ENCODE data around the gene RSAD1. TPM values are rescaled to one million over a fixed set of nuclear protein-coding genes. Genes with fewer than 3 reads are reported as not detected.

RSAD1 gene
- total and polyA plus RNA-seq, 3 experiments from 2014 or later = 45.7 to 66.4 (median 46.8) TPM

DNA sequence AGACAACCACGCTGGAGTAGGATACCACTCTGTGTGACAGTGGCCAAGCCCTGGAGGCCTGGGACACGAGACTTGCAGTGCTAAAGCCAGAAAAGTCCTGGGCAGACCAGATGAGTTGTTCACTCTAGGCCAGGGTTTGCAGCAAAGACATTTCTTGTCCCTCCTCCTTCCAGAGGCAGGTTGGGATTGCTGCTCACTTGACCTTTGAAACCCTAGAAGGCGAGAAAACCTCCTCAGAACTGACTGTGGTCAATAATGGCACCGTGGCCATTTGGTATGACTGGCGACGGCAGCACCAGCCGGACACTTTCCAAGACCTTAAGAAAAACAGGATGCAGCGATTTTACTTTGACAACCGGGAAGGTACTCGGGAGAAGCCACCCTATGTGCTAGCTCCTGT, 44.1 kb downstream of the RSAD1 start:
- Mint-ChIP-seq H3K36me3 (no peaks in the 10 kb centered on the region), H3K4me3 (no peak overlapping the region), H3K27me3 (peaks cover 0 to 5% of the 10 kb centered on the region in 2 donors), H3K9me3 (no peaks in the 10 kb centered on the region), H3K27ac (no peak overlapping the region), H3K4me1 (no peaks in the 10 kb centered on the region)
- H3K36me3 ChIP-seq (ENCODE audit: insufficient read depth, low read length) = no peaks in the 10 kb centered on the region
- no peaks in the 10 kb centered on the region for H3K9me3 ChIP-seq (ENCODE audit: low read length)
- POLR2A ChIA-PET = no interaction called here
- no peak overlapping the region for H3K4me3 ChIP-seq (ENCODE audit: low read length)
- H3K27me3 ChIP-seq (ENCODE audit: insufficient read depth, low read length, poor library complexity, severe bottlenecking) = no peaks in the 10 kb centered on the region
- DNase-seq = no peak
- no peak overlapping the region for H3K27ac ChIP-seq (ENCODE audit: low read depth, low read length)
- CTCF ChIA-PET = no interaction called here
- H3K4me1 ChIP-seq (ENCODE audit: insufficient read depth, low read length) = no peaks in the 10 kb centered on the region

DNA sequence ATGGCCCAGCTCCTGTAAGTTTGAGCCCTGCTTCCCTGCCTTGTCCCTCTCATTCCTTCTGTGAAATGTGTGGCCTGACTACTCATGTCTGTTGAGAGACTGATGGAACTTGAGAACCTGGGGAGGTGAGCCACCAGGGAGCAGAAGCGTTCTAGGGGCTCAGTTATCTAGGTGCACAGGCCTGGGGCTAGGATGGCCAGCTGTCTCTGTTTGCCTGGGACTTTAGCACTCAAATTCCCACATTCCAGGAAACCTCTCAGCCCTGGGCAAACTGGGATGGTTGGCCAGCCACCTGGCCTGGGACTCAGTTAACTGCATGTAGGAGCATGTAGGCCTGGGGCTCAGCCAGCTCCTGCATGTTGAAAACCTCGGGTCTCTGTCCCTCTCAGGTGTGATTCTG, 44.5 kb downstream of the RSAD1 start:
- CTCF ChIA-PET = no interaction called here
- POLR2A ChIA-PET = no interaction called here
- H3K9me3 Mint-ChIP-seq = no peaks in the 10 kb centered on the region
- H3K36me3 Mint-ChIP-seq = no peaks in the 10 kb centered on the region
- no peaks in the 10 kb centered on the region for H3K4me1 Mint-ChIP-seq
- no peaks in the 10 kb centered on the region for H3K9me3 ChIP-seq (ENCODE audit: low read length)
- H3K27me3 Mint-ChIP-seq = peaks cover 2 to 5% of the 10 kb centered on the region in 2 donors
- no peaks in the 10 kb centered on the region for H3K27me3 ChIP-seq (ENCODE audit: insufficient read depth, low read length, poor library complexity, severe bottlenecking)
- H3K27ac ChIP-seq (ENCODE audit: low read depth, low read length) = no peak overlapping the region
- no peak overlapping the region for H3K4me3 ChIP-seq (ENCODE audit: low read length)
- H3K4me3 Mint-ChIP-seq = no peak overlapping the region
- no peaks in the 10 kb centered on the region for H3K36me3 ChIP-seq (ENCODE audit: insufficient read depth, low read length)
- no peak overlapping the region for H3K27ac Mint-ChIP-seq
- DNase-seq = no peak
- no peaks in the 10 kb centered on the region for H3K4me1 ChIP-seq (ENCODE audit: insufficient read depth, low read length)

DNA sequence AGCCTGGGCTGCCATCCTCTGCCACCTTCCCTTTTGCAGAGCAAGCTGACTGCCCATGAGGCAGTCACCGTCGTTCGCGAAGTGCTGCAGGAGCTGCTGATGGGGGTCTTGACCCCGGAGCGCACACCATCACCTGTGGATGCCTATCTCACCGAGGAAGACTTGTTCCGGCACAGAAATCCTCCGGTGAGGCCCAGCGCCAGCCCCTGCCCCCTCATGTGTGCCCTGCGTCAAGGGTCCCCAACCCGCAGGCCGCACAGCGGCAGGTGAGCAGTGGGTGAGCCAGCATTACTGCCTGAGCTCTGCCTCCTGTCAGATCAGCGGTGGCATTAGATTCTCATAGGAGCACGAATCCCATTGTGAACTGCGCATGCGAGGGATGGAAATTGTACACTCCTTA, 46.2 kb downstream of the RSAD1 start:
- Mint-ChIP-seq H3K27me3 (peaks cover 9 to 18% of the 10 kb centered on the region in 2 donors), H3K27ac (no peak overlapping the region), H3K4me1 (no peaks in the 10 kb centered on the region), H3K36me3 (no peaks in the 10 kb centered on the region), H3K9me3 (no peaks in the 10 kb centered on the region), H3K4me3 (no peak overlapping the region)
- CTCF ChIA-PET = no interaction called here
- H3K27ac ChIP-seq (ENCODE audit: low read depth, low read length) = no peak overlapping the region
- H3K36me3 ChIP-seq (ENCODE audit: insufficient read depth, low read length) = no peaks in the 10 kb centered on the region
- no peak for DNase-seq
- no peak overlapping the region for H3K4me3 ChIP-seq (ENCODE audit: low read length)
- H3K9me3 ChIP-seq (ENCODE audit: low read length) = no peaks in the 10 kb centered on the region
- POLR2A ChIA-PET = no interaction called here
- H3K27me3 ChIP-seq (ENCODE audit: insufficient read depth, low read length, poor library complexity, severe bottlenecking) = peaks cover 6% of the 10 kb centered on the region
- no peaks in the 10 kb centered on the region for H3K4me1 ChIP-seq (ENCODE audit: insufficient read depth, low read length)

DNA sequence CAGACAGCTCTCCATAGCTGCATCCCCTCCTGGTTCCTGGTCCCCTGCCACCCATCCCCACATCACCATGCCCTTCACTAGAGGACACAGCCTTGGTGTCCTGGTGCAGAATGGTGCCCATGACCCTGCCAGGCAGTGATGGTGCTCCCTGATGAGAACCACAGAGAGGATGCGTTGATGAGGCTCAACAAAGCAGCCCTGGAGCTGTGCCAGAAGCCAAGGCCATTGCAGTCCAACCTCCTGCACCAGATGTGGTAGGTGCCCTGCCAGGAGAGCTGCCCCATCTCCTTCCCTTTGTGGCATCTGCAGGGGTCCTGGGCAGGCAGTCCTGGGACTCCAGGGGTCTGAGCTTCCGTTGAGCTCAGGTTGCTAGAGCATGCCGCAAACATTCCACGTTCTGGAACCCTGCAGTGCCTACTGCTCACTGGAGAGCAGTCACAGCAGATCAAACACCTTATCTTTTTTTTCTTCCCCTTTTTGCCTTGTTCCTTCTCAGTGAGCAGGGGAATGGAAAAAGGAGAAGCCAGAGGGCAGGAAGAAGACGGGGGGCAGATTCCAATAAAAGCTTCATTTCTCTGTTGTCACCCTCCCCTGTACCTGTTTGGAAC, 48.6 kb downstream of the RSAD1 start:
- Histone ChIP-seq H3K4me3 (ENCODE audit: low read length) (no peak overlapping the region), H3K9me3 (ENCODE audit: low read length) (no peaks in the 10 kb centered on the region), H3K4me1 (ENCODE audit: insufficient read depth, low read length) (no peaks in the 10 kb centered on the region), H3K27ac (ENCODE audit: low read depth, low read length) (no peak overlapping the region), H3K27me3 (ENCODE audit: insufficient read depth, low read length, poor library complexity, severe bottlenecking) (peaks cover 29% of the 10 kb centered on the region), H3K36me3 (ENCODE audit: insufficient read depth, low read length) (no peaks in the 10 kb centered on the region)
- DNase-seq = no peak
- CTCF ChIA-PET = interaction anchor here (1.3 kb wide), 1 partner anchor 15 kb away, joined by 3 read pairs; no protein-coding TSS in a partner anchor
- Mint-ChIP-seq H3K4me3 (no peak overlapping the region), H3K9me3 (no peaks in the 10 kb centered on the region), H3K27me3 (peaks cover 29 to 42% of the 10 kb centered on the region in 2 donors), H3K4me1 (peaks cover 0 to 8% (median 0%) of the 10 kb centered on the region in 3 donors), H3K27ac (no peak overlapping the region), H3K36me3 (no peaks in the 10 kb centered on the region)
- POLR2A ChIA-PET = no interaction called here

DNA sequence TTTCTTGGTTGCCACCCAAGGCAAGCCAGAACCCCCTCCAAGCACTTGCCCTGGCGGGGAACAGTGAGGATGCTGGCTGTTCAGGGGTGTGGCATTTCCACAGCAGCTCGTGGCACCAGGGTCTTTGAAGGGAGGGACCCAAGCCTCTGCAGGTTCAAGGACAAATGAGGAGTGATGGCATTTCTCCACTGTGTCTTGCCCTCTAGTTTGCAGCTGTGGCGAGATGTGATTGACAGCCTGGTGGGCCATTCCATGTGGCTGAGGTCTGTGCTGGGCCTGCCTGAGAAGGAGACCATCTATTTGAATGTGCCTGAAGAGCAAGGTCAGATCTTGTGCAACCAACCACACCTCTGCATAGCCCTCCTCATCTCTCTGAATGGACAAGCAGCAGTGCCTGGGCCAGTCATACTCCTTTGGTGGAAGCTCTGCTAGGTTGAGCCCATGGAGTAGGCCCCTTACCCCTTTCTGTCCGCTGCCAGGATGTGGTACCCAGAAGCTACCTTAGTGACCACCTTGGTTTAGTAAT, 49.4 kb downstream of the RSAD1 start:
- Histone ChIP-seq H3K27ac (ENCODE audit: low read depth, low read length) (no peak overlapping the region), H3K27me3 (ENCODE audit: insufficient read depth, low read length, poor library complexity, severe bottlenecking) (peaks cover 37% of the 10 kb centered on the region), H3K4me1 (ENCODE audit: insufficient read depth, low read length) (no peaks in the 10 kb centered on the region), H3K36me3 (ENCODE audit: insufficient read depth, low read length) (no peaks in the 10 kb centered on the region), H3K4me3 (ENCODE audit: low read length) (no peak overlapping the region), H3K9me3 (ENCODE audit: low read length) (no peaks in the 10 kb centered on the region)
- POLR2A ChIA-PET = no interaction called here
- Mint-ChIP-seq H3K4me1 (peaks cover 0 to 13% (median 0%) of the 10 kb centered on the region in 3 donors), H3K27ac (no peak overlapping the region), H3K36me3 (no peaks in the 10 kb centered on the region), H3K9me3 (no peaks in the 10 kb centered on the region), H3K27me3 (peaks cover 35 to 49% of the 10 kb centered on the region in 2 donors), H3K4me3 (no peak overlapping the region)
- CTCF ChIA-PET = interaction anchor here (1.3 to 1.8 kb wide), 2 partner anchors 11 to 14 kb away, joined by 3 to 5 read pairs; no protein-coding TSS in a partner anchor
- DNase-seq = no peak

DNA sequence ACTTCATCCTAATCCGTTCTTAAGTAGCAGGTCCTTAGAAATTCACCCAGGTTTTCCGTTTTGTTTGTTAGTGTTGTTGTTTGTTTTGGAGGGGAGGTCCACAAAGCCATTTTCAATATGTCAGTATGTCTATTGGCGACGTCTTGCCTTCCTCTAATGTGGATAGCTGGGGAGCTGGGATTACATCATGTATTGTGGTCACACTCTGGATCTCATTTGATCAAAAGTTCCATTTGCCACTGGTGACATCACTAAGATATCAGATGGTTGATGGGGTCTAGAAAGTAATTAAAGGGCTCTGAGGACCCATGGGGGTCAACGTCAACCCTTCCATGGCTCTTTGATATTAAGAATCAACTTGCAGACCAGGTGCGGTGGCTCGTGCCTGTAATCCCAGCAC, 51.2 kb downstream of the RSAD1 start:
- ChIA-PET POLR2A (no interaction called here), CTCF (no interaction called here)
- H3K27me3 Mint-ChIP-seq = peaks cover 45 to 64% of the 10 kb centered on the region in 2 donors
- no peaks in the 10 kb centered on the region for H3K36me3 ChIP-seq (ENCODE audit: insufficient read depth, low read length)
- no peak overlapping the region for H3K4me3 ChIP-seq (ENCODE audit: low read length)
- no peak overlapping the region for H3K27ac Mint-ChIP-seq
- no peak for DNase-seq
- no peaks in the 10 kb centered on the region for H3K36me3 Mint-ChIP-seq
- H3K4me1 ChIP-seq (ENCODE audit: insufficient read depth, low read length) = no peaks in the 10 kb centered on the region
- no peaks in the 10 kb centered on the region for H3K9me3 Mint-ChIP-seq
- H3K4me1 Mint-ChIP-seq = peaks cover 0 to 24% (median 4%) of the 10 kb centered on the region in 3 donors
- H3K4me3 Mint-ChIP-seq = no peak overlapping the region
- peaks cover 44% of the 10 kb centered on the region for H3K27me3 ChIP-seq (ENCODE audit: insufficient read depth, low read length, poor library complexity, severe bottlenecking)
- no peaks in the 10 kb centered on the region for H3K9me3 ChIP-seq (ENCODE audit: low read length)
- no peak overlapping the region for H3K27ac ChIP-seq (ENCODE audit: low read depth, low read length)

DNA sequence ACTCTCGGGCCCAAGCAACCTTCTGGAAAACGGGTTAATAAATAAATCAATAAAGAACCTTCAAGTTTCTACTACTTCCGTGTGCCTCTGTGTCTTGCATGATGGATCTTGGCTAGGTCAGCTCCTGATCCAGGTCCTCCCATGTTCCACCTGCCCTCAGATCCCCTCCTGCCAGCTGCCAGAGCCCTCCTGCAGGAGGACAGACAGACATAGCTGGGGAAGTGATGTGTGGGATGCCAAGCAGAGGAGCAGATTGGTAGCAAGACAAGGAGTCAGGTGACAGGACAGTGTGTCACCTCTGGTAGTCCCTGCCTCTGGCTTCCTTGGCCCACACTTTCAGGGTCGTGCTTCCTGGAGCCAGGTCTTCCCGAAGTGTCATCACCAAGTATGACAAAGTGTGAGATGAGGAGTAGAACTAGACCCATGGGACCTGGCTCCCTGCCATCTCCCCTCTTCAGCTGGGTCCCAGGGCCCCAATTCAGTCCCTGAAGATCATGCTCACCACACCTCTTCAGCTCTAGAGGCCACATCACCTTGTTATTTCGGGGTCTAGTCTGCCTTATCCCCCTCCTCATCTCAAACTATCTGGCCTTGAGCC, 52.9 kb downstream of the RSAD1 start:
- Histone ChIP-seq H3K36me3 (ENCODE audit: insufficient read depth, low read length) (no peaks in the 10 kb centered on the region), H3K9me3 (ENCODE audit: low read length) (no peaks in the 10 kb centered on the region), H3K27me3 (ENCODE audit: insufficient read depth, low read length, poor library complexity, severe bottlenecking) (peaks cover 44% of the 10 kb centered on the region), H3K4me3 (ENCODE audit: low read length) (no peak overlapping the region), H3K27ac (ENCODE audit: low read depth, low read length) (no peak overlapping the region), H3K4me1 (ENCODE audit: insufficient read depth, low read length) (no peaks in the 10 kb centered on the region)
- CTCF ChIA-PET = no interaction called here
- POLR2A ChIA-PET = no interaction called here
- no peaks in the 10 kb centered on the region for H3K36me3 Mint-ChIP-seq
- H3K4me1 Mint-ChIP-seq = peaks cover 0 to 24% (median 4%) of the 10 kb centered on the region in 3 donors
- no peak for DNase-seq
- H3K27me3 Mint-ChIP-seq = peaks cover 56 to 72% of the 10 kb centered on the region in 2 donors
- H3K27ac Mint-ChIP-seq = no peak overlapping the region
- H3K4me3 Mint-ChIP-seq = no peak overlapping the region
- no peaks in the 10 kb centered on the region for H3K9me3 Mint-ChIP-seq

DNA sequence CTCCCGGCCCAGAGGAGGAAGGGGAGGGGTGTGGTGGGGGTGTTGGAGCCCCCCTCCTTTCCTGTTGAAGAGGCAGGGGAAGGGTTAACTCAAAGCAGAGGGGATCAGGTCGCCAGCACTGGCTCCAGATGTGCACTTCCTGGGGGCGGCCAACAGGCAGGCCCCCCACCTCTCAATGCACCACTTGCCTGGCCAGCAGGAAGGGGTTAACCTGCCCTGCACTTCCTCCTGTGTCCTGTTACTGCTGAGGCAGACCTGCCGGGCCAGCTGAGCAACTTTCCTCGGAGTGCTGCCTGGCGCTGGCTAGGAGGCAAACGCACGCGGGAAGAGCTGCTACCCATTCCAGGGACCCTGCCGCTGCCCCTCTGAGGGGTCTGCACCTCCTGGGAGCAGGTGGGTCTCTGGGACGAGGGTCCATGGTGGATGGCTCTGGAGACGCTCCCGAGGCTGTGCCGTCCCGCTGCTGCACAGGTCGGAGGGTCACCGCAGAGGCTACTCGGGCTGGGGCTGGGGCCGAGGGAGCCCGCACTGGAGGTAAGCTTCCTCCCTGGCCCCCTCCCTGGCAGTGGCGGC, 53.9 kb downstream of the RSAD1 start, which contains the start of gene EPN3:
Gene EPN3 (plus strand): TSS at position 284 of the 573 bp plus-strand sequence. CDS start 3,822 bp downstream, outside the sequence.
- no peaks in the 10 kb centered on the region for H3K4me1 ChIP-seq (ENCODE audit: insufficient read depth, low read length)
- H3K36me3 ChIP-seq (ENCODE audit: insufficient read depth, low read length) = no peaks in the 10 kb centered on the region
- H3K9me3 Mint-ChIP-seq = no peaks in the 10 kb centered on the region
- H3K27ac Mint-ChIP-seq = no peak within 1 kb of the TSS
- no peak for DNase-seq
- CTCF ChIA-PET = no interaction called here
- no peaks in the 10 kb centered on the region for H3K9me3 ChIP-seq (ENCODE audit: low read length)
- peaks cover 0 to 24% (median 4%) of the 10 kb centered on the region in 3 donors for H3K4me1 Mint-ChIP-seq
- H3K27ac ChIP-seq (ENCODE audit: low read depth, low read length) = no peak within 1 kb of the TSS
- peak within 1 kb of the TSS in 1 of 7 donors; percentile 51 for H3K4me3 Mint-ChIP-seq
- H3K27me3 Mint-ChIP-seq = peaks cover 56 to 72% of the 10 kb centered on the region in 2 donors
- no peaks in the 10 kb centered on the region for H3K36me3 Mint-ChIP-seq
- POLR2A ChIA-PET = no interaction called here
- no peak within 1 kb of the TSS for H3K4me3 ChIP-seq (ENCODE audit: low read length)
- peaks cover 44% of the 10 kb centered on the region for H3K27me3 ChIP-seq (ENCODE audit: insufficient read depth, low read length, poor library complexity, severe bottlenecking)

Measured in CD8-positive, alpha-beta memory T cell (primary cell).